ENCODE measurements around the gene SREBF2.
"Not testable (repeated sequence)": the region's sequence is repeated elsewhere in the genome, so short reads cannot be mapped to it uniquely, and the experiment has no call there.

The SREBF2 gene

GRCh38 chr22:41845380-41846267 is 12.7 kb downstream of the SREBF2 start:
- Mint-ChIP-seq H3K36me3 (peaks cover 26% of the 10 kb centered on the region), H3K9me3 (no peaks in the 10 kb centered on the region), H3K4me1 (peaks cover 73% of the 10 kb centered on the region), H3K27ac (peak overlapping the region; percentile 42), H3K27me3 (no peaks in the 10 kb centered on the region), H3K4me3 (no peak overlapping the region)
- ATAC-seq, result no peak

GRCh38 chr22:41846268-41846987 is 13.5 kb downstream of the SREBF2 start:
- H3K36me3 Mint-ChIP-seq, result peaks cover 20% of the 10 kb centered on the region
- H3K4me3 Mint-ChIP-seq, result peak overlapping the region; percentile 8

GRCh38 chr22:41847300-41847699 is 14.4 kb downstream of the SREBF2 start:
- ATAC-seq, result no peak
- Mint-ChIP-seq H3K27me3 (no peaks in the 10 kb centered on the region), H3K36me3 (peaks cover 24% of the 10 kb centered on the region), H3K4me1 (peaks cover 62% of the 10 kb centered on the region), H3K27ac (peak overlapping the region; percentile 42), H3K9me3 (no peaks in the 10 kb centered on the region), H3K4me3 (no peak overlapping the region)

More at GRCh38 chr22:41846268-41846987, 13.5 kb downstream of the SREBF2 start:
- H3K27me3 Mint-ChIP-seq, result no peaks in the 10 kb centered on the region
- H3K4me1 Mint-ChIP-seq, result peaks cover 65% of the 10 kb centered on the region
- H3K27ac Mint-ChIP-seq, result peak overlapping the region; percentile 42
- H3K9me3 Mint-ChIP-seq, result no peaks in the 10 kb centered on the region
- no peak for ATAC-seq

- no peak overlapping the region for H3K4me3 Mint-ChIP-seq
- no peak for ATAC-seq
- peaks cover 33% of the 10 kb centered on the region for H3K36me3 Mint-ChIP-seq
- no peak overlapping the region for H3K27ac Mint-ChIP-seq
- peaks cover 62% of the 10 kb centered on the region for H3K4me1 Mint-ChIP-seq
- H3K9me3 Mint-ChIP-seq, result no peaks in the 10 kb centered on the region
- no peaks in the 10 kb centered on the region for H3K27me3 Mint-ChIP-seq
These were observed 15.6 kb downstream of the SREBF2 start for GRCh38 chr22:41848468-41848867.

- Mint-ChIP-seq H3K27me3 (no peaks in the 10 kb centered on the region), H3K4me1 (peaks cover 72% of the 10 kb centered on the region), H3K36me3 (peaks cover 40% of the 10 kb centered on the region), H3K9me3 (no peaks in the 10 kb centered on the region), H3K27ac (peak overlapping the region; percentile 100), H3K4me3 (no peak overlapping the region)
- no peak for ATAC-seq
These were observed 23.6 kb downstream of the SREBF2 start for GRCh38 chr22:41856469-41856868.

GRCh38 chr22:41857155-41857859 is 24.4 kb downstream of the SREBF2 start:
- Mint-ChIP-seq H3K4me1 (peaks cover 71% of the 10 kb centered on the region), H3K27ac (peak overlapping the region; percentile 100), H3K27me3 (no peaks in the 10 kb centered on the region), H3K4me3 (peak overlapping the region; percentile 10), H3K36me3 (peaks cover 33% of the 10 kb centered on the region), H3K9me3 (no peaks in the 10 kb centered on the region)
- ATAC-seq, result peak; percentile 32

GRCh38 chr22:41857860-41858199 is 24.9 kb downstream of the SREBF2 start:
- no peak for ATAC-seq
- Mint-ChIP-seq H3K9me3 (no peaks in the 10 kb centered on the region), H3K27me3 (no peaks in the 10 kb centered on the region), H3K27ac (peak overlapping the region; percentile 100), H3K4me1 (peaks cover 71% of the 10 kb centered on the region), H3K36me3 (peaks cover 28% of the 10 kb centered on the region), H3K4me3 (peak overlapping the region; percentile 10)

- H3K4me3 Mint-ChIP-seq, result peak overlapping the region; percentile 75
- peak overlapping the region; percentile 100 for H3K27ac Mint-ChIP-seq
- H3K36me3 Mint-ChIP-seq, result peaks cover 28% of the 10 kb centered on the region
- H3K9me3 Mint-ChIP-seq, result no peaks in the 10 kb centered on the region
- peaks cover 85% of the 10 kb centered on the region for H3K4me1 Mint-ChIP-seq
- ATAC-seq, result peak; percentile 86
- no peaks in the 10 kb centered on the region for H3K27me3 Mint-ChIP-seq
These were observed 29.2 kb downstream of the SREBF2 start for GRCh38 chr22:41862160-41862529.

- no peaks in the 10 kb centered on the region for H3K27me3 Mint-ChIP-seq
- H3K27ac Mint-ChIP-seq, result peak overlapping the region; percentile 100
- ATAC-seq, result peak; percentile 89
- H3K36me3 Mint-ChIP-seq, result peaks cover 31% of the 10 kb centered on the region
- peak overlapping the region; percentile 75 for H3K4me3 Mint-ChIP-seq
- peaks cover 80% of the 10 kb centered on the region for H3K4me1 Mint-ChIP-seq
- no peaks in the 10 kb centered on the region for H3K9me3 Mint-ChIP-seq
These were observed 29.8 kb downstream of the SREBF2 start for GRCh38 chr22:41862530-41863266.

GRCh38 chr22:41863472-41863871 is 30.6 kb downstream of the SREBF2 start:
- Mint-ChIP-seq H3K36me3 (peaks cover 33% of the 10 kb centered on the region), H3K9me3 (no peaks in the 10 kb centered on the region), H3K27ac (peak overlapping the region; percentile 100), H3K4me3 (peak overlapping the region; percentile 75), H3K4me1 (peaks cover 73% of the 10 kb centered on the region), H3K27me3 (no peaks in the 10 kb centered on the region)
- no peak for ATAC-seq

GRCh38 chr22:41868556-41868955 is 35.7 kb downstream of the SREBF2 start:
- no peaks in the 10 kb centered on the region for H3K27me3 Mint-ChIP-seq
- H3K36me3 Mint-ChIP-seq, result peaks cover 72% of the 10 kb centered on the region
- peaks cover 50% of the 10 kb centered on the region for H3K4me1 Mint-ChIP-seq
- no peak overlapping the region for H3K4me3 Mint-ChIP-seq
- no peak for ATAC-seq
- no peaks in the 10 kb centered on the region for H3K9me3 Mint-ChIP-seq
- no peak overlapping the region for H3K27ac Mint-ChIP-seq

- H3K27ac Mint-ChIP-seq, H3K4me3 Mint-ChIP-seq, H3K27me3 Mint-ChIP-seq, ATAC-seq, H3K9me3 Mint-ChIP-seq: not testable (repeated sequence)
- peaks cover 42% of the 10 kb centered on the region for H3K4me1 Mint-ChIP-seq
- H3K36me3 Mint-ChIP-seq, result peaks cover 77% of the 10 kb centered on the region
These were observed 37.2 kb downstream of the SREBF2 start for GRCh38 chr22:41870081-41870480.

GRCh38 chr22:41870786-41871185 is 37.9 kb downstream of the SREBF2 start:
- Mint-ChIP-seq H3K36me3 (peaks cover 79% of the 10 kb centered on the region), H3K27me3 (no peaks in the 10 kb centered on the region), H3K4me3 (no peak overlapping the region), H3K27ac (peak overlapping the region; percentile 84), H3K4me1 (peaks cover 35% of the 10 kb centered on the region), H3K9me3 (no peaks in the 10 kb centered on the region)
- no peak for ATAC-seq

GRCh38 chr22:41873391-41873790 is 40.5 kb downstream of the SREBF2 start:
- Mint-ChIP-seq H3K36me3 (peaks cover 82% of the 10 kb centered on the region), H3K4me1 (peaks cover 22% of the 10 kb centered on the region)

GRCh38 chr22:41874090-41874489 is 41.2 kb downstream of the SREBF2 start:
- peaks cover 26% of the 10 kb centered on the region for H3K4me1 Mint-ChIP-seq
- peaks cover 82% of the 10 kb centered on the region for H3K36me3 Mint-ChIP-seq
- no peaks in the 10 kb centered on the region for H3K9me3 Mint-ChIP-seq
- H3K27ac Mint-ChIP-seq, result peak overlapping the region; percentile 65
- H3K4me3 Mint-ChIP-seq, result no peak overlapping the region
- H3K27me3 Mint-ChIP-seq, result no peaks in the 10 kb centered on the region
- ATAC-seq, result no peak

More at GRCh38 chr22:41873391-41873790, 40.5 kb downstream of the SREBF2 start:
- H3K27ac Mint-ChIP-seq, result peak overlapping the region; percentile 65
- no peaks in the 10 kb centered on the region for H3K27me3 Mint-ChIP-seq
- H3K9me3 Mint-ChIP-seq, result no peaks in the 10 kb centered on the region
- H3K4me3 Mint-ChIP-seq, result no peak overlapping the region
- ATAC-seq, result no peak

Measured in stimulated activated memory B cell treated with anti-CD40 and anti-IgM and Interleukin-4, amounts not matched to agents 10 μg/mL and 1 μg/mL and 100 μg/mL, for 72 hours (primary cell).